Skeletal muscle satellite cell (primary cell): ENCODE data around the gene SLC2A9.

Experiments
- H3K27me3 ChIP-seq: 2 replicates; pipeline ENCODE4 v1.7.0; 2013; ENCODE audit warnings: low read length; ENCODE audit not compliant: control insufficient read depth, insufficient read depth
- H3K36me3 ChIP-seq: 2 replicates; pipeline ENCODE4 v1.7.0; 2013; ENCODE audit warnings: mild to moderate bottlenecking, control low read depth, low read length; ENCODE audit not compliant: insufficient read depth
- H3K4me1 ChIP-seq: 2 replicates; pipeline ENCODE4 v1.7.0; 2013; ENCODE audit warnings: low read length; ENCODE audit not compliant: control insufficient read depth, insufficient read depth
- H3K4me2 ChIP-seq: 2 replicates; pipeline ENCODE4 v1.7.0; 2013; ENCODE audit warnings: mild to moderate bottlenecking, low read length
- H3K4me3 ChIP-seq: 2 replicates; pipeline ENCODE4 v1.7.0; 2013; ENCODE audit warnings: low read length
- H3K9ac ChIP-seq: 2 replicates; pipeline ENCODE4 v1.7.0; 2013; ENCODE audit warnings: mild to moderate bottlenecking, low read depth, low read length, moderate library complexity
- H3K9me3 ChIP-seq: replicated peaks from 2 replicates; pipeline ENCODE4 v1.7.0; 2013; ENCODE audit warnings: mild to moderate bottlenecking, control low read depth, low read length

Gene SLC2A9

GRCh38 chr4:10054571-10055041 is 33.3 kb upstream of the SLC2A9 start:
- Histone ChIP-seq H3K36me3 (no peaks in the 10 kb centered on the region), H3K4me2 (no peak overlapping the region), H3K4me3 (no peak overlapping the region), H3K9me3 (no peaks in the 10 kb centered on the region), H3K27me3 (peaks cover 3% of the 10 kb centered on the region), H3K4me1 (no peaks in the 10 kb centered on the region), H3K9ac (no peak overlapping the region)

DNA sequence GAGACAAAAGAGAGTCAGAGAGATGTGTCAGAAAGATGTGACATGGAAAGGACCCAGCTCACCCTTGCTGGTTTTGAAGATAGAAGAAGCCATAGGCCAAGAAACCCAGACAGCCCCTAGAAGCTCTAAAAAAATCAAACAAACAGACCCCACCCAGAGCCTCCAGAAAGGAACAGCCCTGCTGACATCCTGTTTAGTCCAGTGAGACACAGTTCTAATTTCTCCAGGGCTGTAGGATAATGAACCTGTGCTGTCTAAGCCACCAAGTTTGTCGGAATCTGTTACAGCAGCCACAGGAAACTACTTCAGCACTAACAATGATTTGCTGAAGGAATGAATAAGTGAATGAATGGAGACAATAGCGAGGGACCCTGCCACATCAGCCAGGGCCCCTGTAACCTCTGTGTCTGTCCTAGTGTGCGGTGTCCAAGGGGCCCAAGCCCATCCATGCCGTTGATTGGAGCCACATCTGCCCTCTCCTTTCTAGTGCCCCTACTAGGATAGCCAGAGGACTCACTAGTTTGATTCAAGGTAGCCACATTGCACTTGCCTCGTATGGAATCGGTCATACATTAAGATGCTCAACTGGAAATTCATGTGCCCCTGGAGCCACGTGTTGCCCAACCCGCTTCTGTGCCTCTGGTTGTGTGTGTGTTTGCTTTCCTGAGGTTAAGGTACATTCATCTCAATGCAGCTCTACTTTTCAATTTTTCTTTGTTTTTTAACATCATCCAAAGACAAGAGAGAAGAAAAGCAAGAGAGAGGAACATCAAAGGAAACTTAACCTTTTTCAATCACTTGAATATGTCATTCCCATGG is 32.5 kb upstream of the SLC2A9 start:
- H3K4me1 ChIP-seq = no peaks in the 10 kb centered on the region
- H3K27me3 ChIP-seq = peaks cover 3% of the 10 kb centered on the region
- no peaks in the 10 kb centered on the region for H3K36me3 ChIP-seq
- H3K9ac ChIP-seq = no peak overlapping the region
- H3K4me3 ChIP-seq = no peak overlapping the region
- no peaks in the 10 kb centered on the region for H3K9me3 ChIP-seq
- no peak overlapping the region for H3K4me2 ChIP-seq

GRCh38 chr4:10051517-10052135 is 30.3 kb upstream of the SLC2A9 start:
- H3K9ac ChIP-seq = no peak overlapping the region
- H3K9me3 ChIP-seq = no peaks in the 10 kb centered on the region
- H3K4me2 ChIP-seq = no peak overlapping the region
- no peak overlapping the region for H3K4me3 ChIP-seq
- H3K4me1 ChIP-seq = no peaks in the 10 kb centered on the region
- H3K36me3 ChIP-seq = no peaks in the 10 kb centered on the region
- peaks cover 3% of the 10 kb centered on the region for H3K27me3 ChIP-seq

DNA sequence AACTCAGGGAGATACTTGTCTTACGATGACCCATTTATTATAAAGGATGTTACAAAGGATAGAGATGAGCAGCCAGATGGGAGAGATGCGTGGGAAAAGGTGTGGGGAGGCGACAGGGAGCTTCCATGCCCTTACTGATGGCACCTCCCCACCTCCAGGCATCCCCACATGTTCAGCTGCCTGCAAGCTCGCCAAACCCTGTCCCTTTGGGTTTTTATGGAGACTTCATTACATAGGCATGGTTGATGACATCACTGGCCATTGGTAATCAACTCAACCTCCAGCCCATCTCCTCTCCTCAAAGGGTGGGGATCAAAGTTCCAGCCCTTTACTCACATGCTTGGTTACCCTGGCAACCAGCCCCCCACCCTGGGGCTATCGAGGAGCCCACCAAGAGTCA is 29.4 kb upstream of the SLC2A9 start:
- peaks cover 3% of the 10 kb centered on the region for H3K27me3 ChIP-seq
- no peak overlapping the region for H3K4me3 ChIP-seq
- H3K36me3 ChIP-seq = no peaks in the 10 kb centered on the region
- no peaks in the 10 kb centered on the region for H3K9me3 ChIP-seq
- no peak overlapping the region for H3K4me2 ChIP-seq
- H3K9ac ChIP-seq = no peak overlapping the region
- H3K4me1 ChIP-seq = no peaks in the 10 kb centered on the region

DNA sequence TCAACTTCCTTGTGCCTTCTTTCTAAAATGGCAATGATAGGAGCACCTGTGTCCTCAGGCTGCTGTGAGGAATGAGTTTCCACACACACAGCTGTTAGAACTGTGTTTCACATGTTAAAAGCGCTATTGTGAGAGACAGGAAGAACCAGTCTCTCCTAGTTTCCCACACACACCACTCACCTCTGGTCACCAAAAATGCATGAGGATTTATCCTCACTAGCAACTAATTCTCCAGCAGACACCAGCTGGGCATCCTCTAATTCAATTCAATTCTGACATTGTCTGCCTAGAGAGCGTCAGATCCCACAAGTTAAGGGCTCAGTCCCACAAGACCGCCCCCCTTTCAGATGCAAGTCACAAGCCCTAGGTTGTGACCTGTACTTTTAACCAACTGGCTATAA is 29.0 kb upstream of the SLC2A9 start:
- no peaks in the 10 kb centered on the region for H3K36me3 ChIP-seq
- no peak overlapping the region for H3K4me3 ChIP-seq
- no peak overlapping the region for H3K4me2 ChIP-seq
- H3K4me1 ChIP-seq = no peaks in the 10 kb centered on the region
- H3K27me3 ChIP-seq = peaks cover 3% of the 10 kb centered on the region
- no peaks in the 10 kb centered on the region for H3K9me3 ChIP-seq
- H3K9ac ChIP-seq = no peak overlapping the region

GRCh38 chr4:10048941-10049697 is 27.8 kb upstream of the SLC2A9 start:
- no peaks in the 10 kb centered on the region for H3K4me1 ChIP-seq
- H3K9me3 ChIP-seq = no peaks in the 10 kb centered on the region
- peaks cover 3% of the 10 kb centered on the region for H3K27me3 ChIP-seq
- H3K4me2 ChIP-seq = no peak overlapping the region
- H3K36me3 ChIP-seq = no peaks in the 10 kb centered on the region
- H3K4me3 ChIP-seq = no peak overlapping the region
- H3K9ac ChIP-seq = no peak overlapping the region

GRCh38 chr4:10047967-10048366 is 26.7 kb upstream of the SLC2A9 start:
- Histone ChIP-seq H3K4me1 (no peaks in the 10 kb centered on the region), H3K4me3 (no peak overlapping the region)

GRCh38 chr4:10046471-10046870 is 25.2 kb upstream of the SLC2A9 start:
- H3K4me2 ChIP-seq = no peak overlapping the region
- no peaks in the 10 kb centered on the region for H3K4me1 ChIP-seq
- no peak overlapping the region for H3K9ac ChIP-seq
- no peaks in the 10 kb centered on the region for H3K36me3 ChIP-seq
- H3K4me3 ChIP-seq = no peak overlapping the region
- H3K27me3 ChIP-seq = no peaks in the 10 kb centered on the region
- H3K9me3 ChIP-seq = no peaks in the 10 kb centered on the region

More at GRCh38 chr4:10047967-10048366, 26.7 kb upstream of the SLC2A9 start:
- Histone ChIP-seq H3K9me3 (no peaks in the 10 kb centered on the region), H3K36me3 (no peaks in the 10 kb centered on the region), H3K4me2 (no peak overlapping the region), H3K9ac (no peak overlapping the region), H3K27me3 (peaks cover 3% of the 10 kb centered on the region)

- H3K4me1 ChIP-seq = no peaks in the 10 kb centered on the region
These were observed 24.2 kb upstream of the SLC2A9 start for GRCh38 chr4:10045481-10045880.

GRCh38 chr4:10041036-10041435 is 19.7 kb upstream of the SLC2A9 start:
- no peaks in the 10 kb centered on the region for H3K36me3 ChIP-seq

More at GRCh38 chr4:10045481-10045880, 24.2 kb upstream of the SLC2A9 start:
- Histone ChIP-seq H3K9ac (no peak overlapping the region), H3K36me3 (no peaks in the 10 kb centered on the region), H3K27me3 (no peaks in the 10 kb centered on the region), H3K4me2 (no peak overlapping the region), H3K9me3 (no peaks in the 10 kb centered on the region), H3K4me3 (no peak overlapping the region)

GRCh38 chr4:10040049-10040892 is 19.0 kb upstream of the SLC2A9 start:
- H3K9me3 ChIP-seq = no peaks in the 10 kb centered on the region
- H3K27me3 ChIP-seq = peaks cover 17% of the 10 kb centered on the region
- no peaks in the 10 kb centered on the region for H3K36me3 ChIP-seq

More at GRCh38 chr4:10041036-10041435, 19.7 kb upstream of the SLC2A9 start:
- no peak overlapping the region for H3K9ac ChIP-seq
- H3K4me1 ChIP-seq = no peaks in the 10 kb centered on the region
- no peaks in the 10 kb centered on the region for H3K9me3 ChIP-seq
- peaks cover 17% of the 10 kb centered on the region for H3K27me3 ChIP-seq
- no peak overlapping the region for H3K4me3 ChIP-seq
- no peak overlapping the region for H3K4me2 ChIP-seq

More at GRCh38 chr4:10040049-10040892, 19.0 kb upstream of the SLC2A9 start:
- Histone ChIP-seq H3K4me1 (no peaks in the 10 kb centered on the region), H3K4me2 (no peak overlapping the region), H3K9ac (no peak overlapping the region), H3K4me3 (no peak overlapping the region)
